Trophoblast cell (in vitro differentiated cells and primary cell): ENCODE measurements around the gene VPS16.

Source experiments
- DNase-seq, 2 donors: peaks; one replicate each; pipeline ENCODE4 v3.0.0-alpha.2; 2016
- H2AFZ ChIP-seq: 2 replicates; pipeline ENCODE4 v1.6.1; 2013; ENCODE audit warnings: low read length, moderate library complexity, mild to moderate bottlenecking; ENCODE audit not compliant: insufficient read depth, poor library complexity
- H2AK5ac ChIP-seq: 2 replicates; pipeline ENCODE4 v1.6.1; 2013; ENCODE audit warnings: mild to moderate bottlenecking, low read length
- H2BK120ac ChIP-seq: 2 replicates; pipeline ENCODE4 v1.6.1; 2013; ENCODE audit warnings: low read length, mild to moderate bottlenecking, moderate library complexity; ENCODE audit not compliant: insufficient read depth, poor library complexity
- H2BK12ac ChIP-seq: 2 replicates; pipeline ENCODE4 v1.6.1; 2013; ENCODE audit warnings: mild to moderate bottlenecking, low read length, moderate library complexity
- H2BK5ac ChIP-seq: 2 replicates; pipeline ENCODE4 v1.6.1; 2013; ENCODE audit warnings: low read length, low read depth, moderate library complexity, mild to moderate bottlenecking; ENCODE audit not compliant: poor library complexity
- H3K14ac ChIP-seq: 2 replicates; pipeline ENCODE4 v1.6.1; 2013; ENCODE audit warnings: mild to moderate bottlenecking, low read length
- H3K18ac ChIP-seq: 2 replicates; pipeline ENCODE4 v1.6.1; 2013; ENCODE audit warnings: mild to moderate bottlenecking, low read length
- H3K23ac ChIP-seq: 2 replicates; pipeline ENCODE4 v1.6.1; 2013; ENCODE audit warnings: low read length
- H3K27ac ChIP-seq: 2 replicates; pipeline ENCODE4 v1.5.1; 2013; ENCODE audit warnings: low read depth, mild to moderate bottlenecking, inconsistent platforms, low read length, moderate library complexity
- H3K27me3 ChIP-seq: 2 replicates; pipeline ENCODE4 v1.6.1; 2013; ENCODE audit warnings: inconsistent platforms, mild to moderate bottlenecking, low read length, moderate library complexity; ENCODE audit not compliant: insufficient read depth
- H3K36me3 ChIP-seq, 2 experiments: 1 replicate in 1 of 2; 2 replicates in 1 of 2; pipeline ENCODE4 v1.6.1; 2013; ENCODE audit warnings: low read length in 2 of 2, mild to moderate bottlenecking in 2 of 2, moderate library complexity in 1 of 2; ENCODE audit not compliant: insufficient read depth in 2 of 2, control insufficient read depth in 1 of 2
- H3K4ac ChIP-seq: 2 replicates; pipeline ENCODE4 v1.6.1; 2013; ENCODE audit warnings: low read depth, mild to moderate bottlenecking, low read length, moderate library complexity
- H3K4me1 ChIP-seq, 2 experiments: 1 replicate in 1 of 2; 2 replicates in 1 of 2; pipeline ENCODE4 v1.6.1; 2013; ENCODE audit warnings: low read length in 2 of 2, mild to moderate bottlenecking in 2 of 2, moderate library complexity in 1 of 2; ENCODE audit not compliant: insufficient read depth in 2 of 2, control insufficient read depth in 1 of 2
- H3K4me2 ChIP-seq: 2 replicates; pipeline ENCODE4 v1.6.1; 2013; ENCODE audit warnings: inconsistent platforms, mild to moderate bottlenecking, low read length, moderate library complexity
- H3K4me3 ChIP-seq: 2 replicates; pipeline ENCODE4 v1.5.1; 2013; ENCODE audit warnings: mild to moderate bottlenecking, low read depth, low read length, inconsistent platforms
- H3K79me1 ChIP-seq: one replicate; pipeline ENCODE4 v1.6.1; 2013; ENCODE audit warnings: low read length
- H3K79me2 ChIP-seq: 2 replicates; pipeline ENCODE4 v1.6.1; 2013; ENCODE audit warnings: low read length, mild to moderate bottlenecking; ENCODE audit not compliant: control insufficient read depth, insufficient read depth, poor library complexity
- H3K9ac ChIP-seq: 2 replicates; pipeline ENCODE4 v1.6.1; 2013; ENCODE audit warnings: mild to moderate bottlenecking, low read length
- H3K9me3 ChIP-seq: 2 replicates; pipeline ENCODE4 v1.6.1; 2013; ENCODE audit warnings: low read depth, mild to moderate bottlenecking, control low read depth, inconsistent platforms, low read length; ENCODE audit not compliant: insufficient read depth
- H4K12ac ChIP-seq: 2 replicates; pipeline ENCODE4 v1.6.1; 2013; ENCODE audit warnings: low read depth, mild to moderate bottlenecking, low read length, moderate library complexity
- H4K8ac ChIP-seq: 2 replicates; pipeline ENCODE4 v1.6.1; 2013; ENCODE audit warnings: low read depth, mild to moderate bottlenecking, low read length, moderate library complexity
- H4K91ac ChIP-seq: one replicate; pipeline ENCODE4 v1.6.1; 2013; ENCODE audit warnings: low read depth, mild to moderate bottlenecking, low read length, moderate library complexity
- WGBS: extraction: QIAGEN DNeasy Blood & Tissue Kit; methylation state at CpG from one replicate; pipeline ENCODE4 v1.1.7; 2013; ENCODE audit warnings: missing lambda C conversion rate; ENCODE audit not compliant: insufficient read length, insufficient coverage; ENCODE audit errors: extremely low coverage; 5-methylcytosine and 5-hydroxymethylcytosine counted together

VPS16 gene

DNA sequence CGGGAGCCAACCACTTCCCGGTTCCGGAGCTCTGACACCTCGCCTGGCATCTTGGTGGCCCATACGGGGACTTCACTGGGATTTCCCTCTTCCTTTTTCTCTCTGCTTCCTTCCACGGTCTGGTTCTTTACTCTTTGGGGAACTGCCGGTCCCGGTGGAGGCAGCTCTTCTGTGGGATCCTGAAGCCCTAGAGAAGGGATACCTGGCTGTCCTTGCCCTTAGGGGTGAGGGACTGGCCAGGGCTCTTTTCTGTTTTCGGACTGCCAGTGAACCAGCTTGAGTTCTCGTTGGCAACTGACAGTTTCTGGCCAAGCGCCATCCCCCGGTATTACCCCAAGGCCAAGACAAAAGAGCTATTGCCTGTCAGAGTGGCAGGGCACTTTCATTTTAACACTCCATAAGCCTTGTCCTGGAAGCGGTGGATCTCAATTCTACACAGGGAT is 39.2 kb upstream of the VPS16 start:
- H3K14ac ChIP-seq = no peak overlapping the region
- H3K18ac ChIP-seq = no peak overlapping the region
- H3K79me1 ChIP-seq = no peaks in the 10 kb centered on the region
- no peak overlapping the region for H3K9ac ChIP-seq
- H3K36me3 ChIP-seq = peaks cover 17 to 21% of the 10 kb centered on the region in 2 experiments
- H4K8ac ChIP-seq = no peak overlapping the region
- no peak for DNase-seq
- H3K4me3 ChIP-seq = no peak overlapping the region
- peaks cover 4 to 10% of the 10 kb centered on the region in 2 experiments for H3K4me1 ChIP-seq
- no peak overlapping the region for H2AK5ac ChIP-seq
- peaks cover 3% of the 10 kb centered on the region for H3K79me2 ChIP-seq
- no peak overlapping the region for H2BK5ac ChIP-seq
- no peak overlapping the region for H4K12ac ChIP-seq
- H2BK120ac ChIP-seq = no peak overlapping the region
- H3K27me3 ChIP-seq = peaks cover 45% of the 10 kb centered on the region
- H2AFZ ChIP-seq = peak overlapping the region; percentile 11
- no CpG with 5 or more reads among the region's 13 CpGs for WGBS
- peak overlapping the region; percentile 85 for H3K4me2 ChIP-seq
- no peak overlapping the region for H2BK12ac ChIP-seq
- no peak overlapping the region for H4K91ac ChIP-seq
- peaks cover 4% of the 10 kb centered on the region for H3K9me3 ChIP-seq
- H3K4ac ChIP-seq = no peak overlapping the region
- no peak overlapping the region for H3K27ac ChIP-seq
- no peak overlapping the region for H3K23ac ChIP-seq

DNA sequence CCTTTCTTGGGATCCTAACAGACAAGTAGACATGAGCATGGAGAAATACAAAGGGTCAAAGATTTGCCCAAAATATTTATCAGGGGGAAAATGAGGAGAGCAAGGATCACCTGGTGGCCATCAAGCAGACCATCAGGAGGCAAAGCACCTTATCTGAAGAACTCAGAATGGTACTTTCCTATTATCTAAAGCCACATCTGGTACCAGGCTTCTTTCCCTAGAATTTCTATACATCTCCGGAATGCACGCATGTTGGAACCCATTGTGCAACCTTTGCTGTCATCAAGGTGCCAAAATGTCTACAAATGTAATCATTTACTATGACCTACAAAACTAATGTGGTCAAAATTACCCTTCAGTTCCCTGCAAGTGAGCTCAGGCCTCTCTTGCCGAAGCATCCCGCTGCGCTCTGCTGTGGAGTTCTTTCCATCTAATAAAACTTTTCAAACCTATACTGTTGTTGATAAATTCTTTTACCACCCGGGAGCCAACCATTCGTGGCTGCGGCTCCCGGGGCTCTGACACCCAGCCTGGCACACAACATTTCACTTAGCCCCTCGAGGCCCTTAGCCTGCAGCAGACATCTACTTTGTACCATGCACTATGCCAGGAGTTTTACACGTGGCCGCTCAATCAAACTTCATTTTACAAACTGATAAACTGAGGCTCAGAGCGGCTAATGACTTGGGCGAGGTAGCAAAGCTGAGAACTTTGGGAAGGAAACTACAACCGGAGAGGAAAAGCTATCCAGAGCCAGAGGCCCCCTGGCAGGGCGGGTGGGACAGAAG is 36.3 kb upstream of the VPS16 start:
- Histone ChIP-seq H3K9ac (no peak overlapping the region), H4K91ac (no peak overlapping the region), H3K23ac (no peak overlapping the region), H2AK5ac (no peak overlapping the region), H3K79me1 (no peaks in the 10 kb centered on the region), H2BK5ac (no peak overlapping the region), H3K4me2 (no peak overlapping the region), H2BK120ac (no peak overlapping the region), H3K18ac (no peak overlapping the region), H3K4me1 (peaks cover 4 to 7% of the 10 kb centered on the region in 2 experiments), H2BK12ac (no peak overlapping the region), H3K9me3 (peaks cover 6% of the 10 kb centered on the region), H3K79me2 (peaks cover 3% of the 10 kb centered on the region), H3K27me3 (peaks cover 54% of the 10 kb centered on the region), H2AFZ (no peak overlapping the region), H3K14ac (no peak overlapping the region), H3K4me3 (no peak overlapping the region), H3K36me3 (no peaks in the 10 kb centered on the region), H4K12ac (no peak overlapping the region), H3K27ac (no peak overlapping the region), H3K4ac (no peak overlapping the region), H4K8ac (no peak overlapping the region)
- no CpG with 5 or more reads among the region's 16 CpGs for WGBS
- DNase-seq = peak; percentile 8 to 61

DNA sequence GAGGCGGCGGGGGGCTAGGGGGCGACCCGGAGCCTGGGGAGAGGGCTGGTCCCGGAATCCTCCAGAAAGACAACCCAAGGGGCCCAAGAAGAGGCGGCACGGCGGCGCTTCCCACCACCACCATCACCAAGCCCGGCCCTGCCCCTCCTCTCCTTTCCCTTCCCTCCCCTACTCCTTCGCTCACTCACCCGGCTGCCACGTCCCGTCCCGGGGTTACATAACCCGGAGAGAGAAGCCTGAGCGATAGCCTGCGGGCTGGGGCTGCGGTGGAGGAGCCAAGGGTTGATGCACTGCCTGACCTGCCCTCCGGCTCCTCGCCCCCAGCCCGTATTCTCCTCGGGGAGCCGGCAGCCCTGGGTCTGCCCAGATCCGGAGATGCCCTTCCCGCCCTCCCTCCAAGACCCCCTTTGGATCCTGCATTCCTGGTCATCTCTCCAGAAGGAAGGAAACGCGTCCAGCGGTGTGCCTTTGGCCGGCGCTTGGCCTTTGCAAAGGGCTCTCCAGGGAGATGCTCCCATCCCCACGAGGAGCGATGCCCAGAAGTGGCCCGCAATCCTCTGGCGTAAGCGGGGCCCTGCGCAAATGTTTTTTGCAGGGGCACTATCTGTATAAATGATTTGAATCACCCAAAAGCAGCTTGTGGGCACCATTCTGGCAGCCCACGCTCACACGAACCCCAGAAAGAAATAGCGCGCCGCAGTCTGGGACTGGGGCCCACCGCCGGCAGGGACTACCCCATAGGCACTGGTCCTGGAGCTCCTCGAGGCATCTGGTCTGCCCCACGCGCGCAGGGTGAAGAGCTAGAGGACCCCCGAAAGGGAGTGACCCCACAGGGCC is 35.5 kb upstream of the VPS16 start:
- H3K4me1 ChIP-seq = peaks cover 2 to 4% of the 10 kb centered on the region in 2 experiments
- peaks cover 4% of the 10 kb centered on the region for H3K9me3 ChIP-seq
- H3K36me3 ChIP-seq = no peaks in the 10 kb centered on the region
- no peak overlapping the region for H4K91ac ChIP-seq
- H3K4me2 ChIP-seq = peak overlapping the region; percentile 36
- H2BK5ac ChIP-seq = no peak overlapping the region
- H3K4ac ChIP-seq = no peak overlapping the region
- H2AK5ac ChIP-seq = no peak overlapping the region
- H3K27ac ChIP-seq = no peak overlapping the region
- no peak overlapping the region for H2AFZ ChIP-seq
- no peak overlapping the region for H4K12ac ChIP-seq
- DNase-seq = peak; percentile 73 to 75
- no peak overlapping the region for H3K14ac ChIP-seq
- H3K27me3 ChIP-seq = peaks cover 53% of the 10 kb centered on the region
- H3K18ac ChIP-seq = no peak overlapping the region
- no CpG with 5 or more reads among the region's 49 CpGs for WGBS
- H3K79me1 ChIP-seq = no peaks in the 10 kb centered on the region
- no peak overlapping the region for H3K4me3 ChIP-seq
- H4K8ac ChIP-seq = no peak overlapping the region
- peaks cover 1% of the 10 kb centered on the region for H3K79me2 ChIP-seq
- no peak overlapping the region for H3K23ac ChIP-seq
- no peak overlapping the region for H2BK12ac ChIP-seq
- H3K9ac ChIP-seq = no peak overlapping the region
- no peak overlapping the region for H2BK120ac ChIP-seq

DNA sequence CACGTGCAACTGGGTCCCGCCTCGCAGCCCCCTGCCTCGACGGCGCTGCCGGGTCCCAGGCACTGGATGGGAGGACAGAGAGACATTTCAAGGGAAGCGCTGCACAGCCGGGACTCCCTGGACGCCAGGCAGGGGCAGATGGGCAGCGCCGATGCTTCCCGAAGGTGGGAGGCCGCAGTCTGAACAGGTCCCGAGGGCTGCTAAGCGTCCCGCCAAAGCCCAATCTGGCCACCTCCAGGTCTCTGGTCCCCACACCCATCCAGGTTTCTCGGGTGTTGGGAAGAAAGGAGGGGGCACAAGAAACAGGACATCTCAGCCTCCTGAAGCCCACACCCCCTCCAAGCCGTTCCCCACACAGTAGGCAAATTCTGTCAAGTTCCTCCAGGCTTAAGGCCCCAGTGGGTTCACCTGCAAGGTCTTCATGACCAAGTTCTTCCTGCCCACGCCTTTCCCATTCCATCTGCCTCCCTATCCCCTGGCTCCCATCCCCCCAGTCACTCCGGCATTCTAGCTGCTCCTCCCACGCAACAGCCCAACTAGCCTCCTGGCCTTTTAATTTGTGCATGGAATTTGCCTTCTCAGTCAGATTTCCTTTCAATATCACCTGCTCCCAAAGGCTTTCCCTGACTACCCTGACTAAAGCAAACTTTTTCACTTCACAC is 34.7 kb upstream of the VPS16 start:
- H3K79me1 ChIP-seq = no peaks in the 10 kb centered on the region
- H4K12ac ChIP-seq = no peak overlapping the region
- no peak overlapping the region for H4K91ac ChIP-seq
- H3K27ac ChIP-seq = no peak overlapping the region
- no peaks in the 10 kb centered on the region for H3K79me2 ChIP-seq
- peak overlapping the region; percentile 1 for H3K4me3 ChIP-seq
- no peak overlapping the region for H2BK5ac ChIP-seq
- DNase-seq = no peak
- no peak overlapping the region for H3K23ac ChIP-seq
- H3K4me2 ChIP-seq = no peak overlapping the region
- H3K27me3 ChIP-seq = peaks cover 47% of the 10 kb centered on the region
- H2BK12ac ChIP-seq = no peak overlapping the region
- no peaks in the 10 kb centered on the region for H3K36me3 ChIP-seq
- no CpG with 5 or more reads among the region's 22 CpGs for WGBS
- no peak overlapping the region for H4K8ac ChIP-seq
- H3K4ac ChIP-seq = no peak overlapping the region
- H3K9me3 ChIP-seq = peaks cover 2% of the 10 kb centered on the region
- H3K18ac ChIP-seq = no peak overlapping the region
- no peak overlapping the region for H2AFZ ChIP-seq
- no peak overlapping the region for H3K14ac ChIP-seq
- no peak overlapping the region for H2AK5ac ChIP-seq
- no peak overlapping the region for H3K9ac ChIP-seq
- peaks cover 0 to 3% of the 10 kb centered on the region in 2 experiments for H3K4me1 ChIP-seq
- H2BK120ac ChIP-seq = no peak overlapping the region
